H1 (cell line): Measurements from ENCODE around the gene CCDC14. TPM values are rescaled to one million over a fixed set of nuclear protein-coding genes. Genes with fewer than 3 reads are reported as not detected.

Source experiments
- CTCF ChIA-PET: fragments of 300-600 bp; sonication (Branson Sonifier 250); formaldehyde crosslinking; loops from one replicate; lab custom pipeline; 2021; ENCODE audit not compliant: partially characterized antibody; lab: Charles Lee
- POLR2A ChIA-PET: fragments of 300-600 bp; sonication (Branson Sonifier 250); formaldehyde crosslinking; loops from one replicate; lab custom pipeline; 2021; ENCODE audit warnings: inconsistent platforms; ENCODE audit not compliant: partially characterized antibody; lab: Charles Lee
- DNase-seq, 2 experiments: peaks; one replicate each; pipeline versions ENCODE4 v3.0.0 to v3.0.0-alpha.2; 2010 to 2022; ENCODE audit warnings: low spot score in 2 of 2, low read depth in 1 of 2, mixed read lengths in 1 of 2
- FAIRE-seq: peaks from 2 replicates; lab custom pipeline; 2011; peaks lifted over from hg19 to GRCh38; lab: Jason Lieb, UNC
- H2AFZ ChIP-seq: 2 replicates; pipeline ENCODE4 v1.8.1; 2012; ENCODE audit warnings: low read length, inconsistent platforms
- H2AK5ac ChIP-seq: 2 replicates; pipeline ENCODE4 v1.6.1; 2013; ENCODE audit warnings: low read depth, low read length
- H2BK120ac ChIP-seq: replicated peaks from 2 replicates; pipeline ENCODE3; 2013; ENCODE audit warnings: low read depth, low read length, inconsistent platforms
- H2BK12ac ChIP-seq: 2 replicates; pipeline ENCODE4 v1.6.1; 2013; ENCODE audit warnings: low read depth, low read length
- H2BK15ac ChIP-seq: 2 replicates; pipeline ENCODE4 v1.6.1; 2013; ENCODE audit warnings: low read length
- H2BK20ac ChIP-seq: 2 replicates; pipeline ENCODE4 v1.6.1; 2013; ENCODE audit warnings: low read length
- H2BK5ac ChIP-seq: 2 replicates; pipeline ENCODE4 v1.6.1; 2013; ENCODE audit warnings: low read depth, low read length
- H3K14ac ChIP-seq: 2 replicates; pipeline ENCODE4 v1.6.1; 2013; ENCODE audit warnings: inconsistent platforms; ENCODE audit not compliant: insufficient read length
- H3K18ac ChIP-seq: 2 replicates; pipeline ENCODE4 v1.6.1; 2013; ENCODE audit warnings: low read length; ENCODE audit errors: extremely low read depth
- H3K23ac ChIP-seq: 2 replicates; pipeline ENCODE4 v1.6.1; 2013; ENCODE audit warnings: inconsistent platforms; ENCODE audit not compliant: insufficient read length
- H3K23me2 ChIP-seq: 2 replicates; pipeline ENCODE4 v1.6.1; 2013; ENCODE audit warnings: low read depth, low read length
- H3K27ac ChIP-seq: 2 replicates; pipeline ENCODE4 v1.6.1; 2011; ENCODE audit warnings: low read depth, low read length, inconsistent platforms
- H3K27me3 ChIP-seq, 4 experiments: replicated peaks in 1 of 4; 1 replicate in 1 of 4; 2 replicates in 3 of 4; pipeline versions ENCODE4 v1.6.1 to v1.8.1; 2011 to 2013; ENCODE audit warnings: low read length in 3 of 4, mild to moderate bottlenecking in 3 of 4, inconsistent platforms in 2 of 4, mixed read lengths in 2 of 4, moderate library complexity in 1 of 4; ENCODE audit not compliant: control insufficient read depth in 3 of 4, insufficient read depth in 3 of 4; ENCODE audit errors: extremely low read depth in 1 of 4
- H3K36me3 ChIP-seq, 4 experiments: 2 replicates each; pipeline versions ENCODE4 v1.6.1 to v1.8.1; 2011 to 2013; ENCODE audit warnings: mild to moderate bottlenecking in 4 of 4, low read length in 3 of 4, moderate library complexity in 2 of 4, control low read depth in 1 of 4, inconsistent platforms in 1 of 4; ENCODE audit not compliant: insufficient read depth in 4 of 4, control insufficient read depth in 2 of 4
- H3K4ac ChIP-seq: replicated peaks from 2 replicates; pipeline ENCODE3; 2013; ENCODE audit warnings: low read length, low read depth, mixed read lengths, inconsistent platforms; ENCODE audit not compliant: insufficient read length
- H3K4me1 ChIP-seq, 4 experiments: replicated peaks in 1 of 4; 1 replicate in 1 of 4; 2 replicates in 3 of 4; pipeline versions ENCODE4 v1.6.1 to v1.8.1; 2011 to 2013; ENCODE audit warnings: low read length in 3 of 4, inconsistent platforms in 2 of 4, mixed read lengths in 1 of 4; ENCODE audit not compliant: insufficient read depth in 4 of 4, control insufficient read depth in 3 of 4
- H3K4me2 ChIP-seq, 2 experiments: 2 replicates each; pipeline versions ENCODE4 v1.6.1 to v1.8.1; 2011 to 2013; ENCODE audit warnings: low read depth in 2 of 2, low read length in 2 of 2, control low read depth in 1 of 2, inconsistent platforms in 1 of 2, mild to moderate bottlenecking in 1 of 2; ENCODE audit not compliant: insufficient read depth in 1 of 2
- H3K4me3 ChIP-seq, 4 experiments: fragments of 200-600, 300-600 bp in 1 of 4; sonication (generic), shearing (Covaris generic), sonication (Bioruptor Twin) in 1 of 4; 2 replicates each; pipeline versions ENCODE4 v1.5.1 to v1.8.1; 2011 to 2016; ENCODE audit warnings: low read length in 4 of 4, low read depth in 3 of 4, control low read depth in 2 of 4, inconsistent platforms in 2 of 4, mild to moderate bottlenecking in 2 of 4, mixed read lengths in 1 of 4, moderate library complexity in 1 of 4; ENCODE audit not compliant: insufficient read depth in 2 of 4; ENCODE audit errors: extremely low read depth in 1 of 4
- H3K56ac ChIP-seq: replicated peaks from 2 replicates; pipeline ENCODE3; 2013; ENCODE audit warnings: low read depth, mild to moderate bottlenecking, mixed read lengths, low read length, inconsistent platforms; ENCODE audit not compliant: insufficient read length
- H3K79me1 ChIP-seq: 2 replicates; pipeline ENCODE4 v1.6.1; 2013; ENCODE audit warnings: low read depth, low read length, control low read depth
- H3K79me2 ChIP-seq, 2 experiments: 2 replicates each; pipeline versions ENCODE4 v1.6.1 to v1.8.1; 2012 to 2013; ENCODE audit warnings: low read length in 2 of 2, mild to moderate bottlenecking in 2 of 2, inconsistent platforms in 1 of 2; ENCODE audit not compliant: insufficient read depth in 2 of 2, control insufficient read depth in 1 of 2
- H3K9ac ChIP-seq, 4 experiments: replicated peaks in 1 of 4; 1 replicate in 1 of 4; 2 replicates in 3 of 4; pipeline versions ENCODE4 v1.6.1 to v1.8.1; 2011 to 2013; ENCODE audit warnings: low read depth in 3 of 4, low read length in 3 of 4, control low read depth in 2 of 4, mild to moderate bottlenecking in 2 of 4, moderate library complexity in 2 of 4, inconsistent platforms in 1 of 4; ENCODE audit errors: extremely low read depth in 1 of 4
- H3K9me3 ChIP-seq, 2 experiments: 2 replicates each; pipeline versions ENCODE4 v1.6.1 to v1.8.1; 2012 to 2013; ENCODE audit warnings: mild to moderate bottlenecking in 2 of 2, moderate library complexity in 2 of 2, control low read depth in 1 of 2, inconsistent platforms in 1 of 2, low read depth in 1 of 2, low read length in 1 of 2, mixed read lengths in 1 of 2; ENCODE audit not compliant: insufficient read depth in 2 of 2
- H4K20me1 ChIP-seq, 2 experiments: replicated peaks in 1 of 2; 2 replicates each; pipeline versions ENCODE3 to v1.8.1; 2011 to 2013; ENCODE audit warnings: inconsistent platforms in 2 of 2, low read length in 2 of 2, mild to moderate bottlenecking in 1 of 2; ENCODE audit not compliant: insufficient read depth in 2 of 2, control insufficient read depth in 1 of 2
- H4K5ac ChIP-seq: 2 replicates; pipeline ENCODE4 v1.6.1; 2013; ENCODE audit warnings: low read length, low read depth, mixed read lengths, inconsistent platforms; ENCODE audit not compliant: insufficient read length
- H4K8ac ChIP-seq: 2 replicates; pipeline ENCODE4 v1.8.0; 2013; ENCODE audit warnings: mild to moderate bottlenecking, moderate library complexity, low read length, inconsistent platforms; ENCODE audit not compliant: insufficient read depth; ENCODE audit errors: extremely low read depth
- H4K91ac ChIP-seq: replicated peaks from 2 replicates; pipeline ENCODE3; 2013; ENCODE audit warnings: low read length, mixed read lengths, inconsistent platforms; ENCODE audit not compliant: insufficient read length
- ATF2 ChIP-seq: IDR thresholded peaks from 2 replicates; pipeline ENCODE4 v1.6.1; 2012; ENCODE audit warnings: low read length, inconsistent platforms
- BRCA1 ChIP-seq: IDR thresholded peaks from 2 replicates; pipeline ENCODE4 v1.6.1; 2012; ENCODE audit warnings: low read depth, low read length, improper control_type of control experiment
- HDAC6 ChIP-seq: IDR thresholded peaks from one replicate; pipeline ENCODE4 v1.7.1; 2012; ENCODE audit warnings: low read depth, mild to moderate bottlenecking, inconsistent platforms, low read length, moderate library complexity
- KDM1A ChIP-seq: fragments of 200-600, 300-600 bp; sonication (generic); IDR thresholded peaks from 2 replicates; pipeline ENCODE4 v1.7.1; 2016; ENCODE audit warnings: mild to moderate bottlenecking, low read length, borderline replicate concordance
- KDM4A ChIP-seq: IDR thresholded peaks from one replicate; pipeline ENCODE4 v1.7.1; 2012; ENCODE audit warnings: low read depth, mild to moderate bottlenecking, moderate library complexity, low read length, inconsistent platforms; ENCODE audit not compliant: severe bottlenecking
- NANOG ChIP-seq: IDR thresholded peaks from 2 replicates; pipeline ENCODE4 v1.6.1; 2011; ENCODE audit warnings: low read length, low read depth, mild to moderate bottlenecking, inconsistent platforms; ENCODE audit not compliant: insufficient read depth, poor library complexity, severe bottlenecking
- RAD21 ChIP-seq, 2 experiments: IDR thresholded peaks in 1 of 2; conservative IDR thresholded peaks in 1 of 2; 2 replicates each; pipeline ENCODE4 v1.6.1; 2011; ENCODE audit warnings: low read depth in 2 of 2, low read length in 2 of 2, improper control_type of control experiment in 1 of 2, inconsistent platforms in 1 of 2, mild to moderate bottlenecking in 1 of 2, moderate library complexity in 1 of 2
- RXRA ChIP-seq: IDR thresholded peaks from 2 replicates; pipeline ENCODE4 v1.6.1; 2011; ENCODE audit warnings: low read depth, mild to moderate bottlenecking, low read length, moderate library complexity; ENCODE audit not compliant: insufficient read depth
- SIRT6 ChIP-seq: IDR thresholded peaks from one replicate; pipeline ENCODE4 v1.7.1; 2012; ENCODE audit warnings: low read length, inconsistent platforms
- SP2 ChIP-seq: IDR thresholded peaks from 2 replicates; pipeline ENCODE4 v1.6.1; 2012; ENCODE audit warnings: mild to moderate bottlenecking, low read length, inconsistent platforms
- SRF ChIP-seq: IDR thresholded peaks from 2 replicates; pipeline ENCODE4 v1.6.1; 2011; ENCODE audit warnings: mild to moderate bottlenecking, low read depth, low read length, moderate library complexity
- TBP ChIP-seq: IDR thresholded peaks from 2 replicates; pipeline ENCODE4 v1.6.1; 2011; ENCODE audit warnings: low read depth, low read length, improper control_type of control experiment
- polyA plus RNA-seq, 7 experiments: library from polyadenylated mRNA; depleted of rRNA in 3 of 7; stranded (reverse) in 5 of 7; unstranded in 2 of 7; fragments of >200 nt in 5 of 7; fragments of 200-250 nt in 2 of 7; gene quantifications; 1 replicate in 5 of 7; 2 replicates in 1 of 7; 4 replicates in 1 of 7; pipeline versions ENCODE4 v1.2.1 to v1.2.3, GENCODE V29; 2011 to 2013; ENCODE audit warnings: missing spikeins in 2 of 7, mixed read lengths in 2 of 7
- total RNA-seq: library from RNA; stranded (reverse); fragmentation: NEBNext Ultra II Directional; extraction: Animal tissue kit (Norgen Biotek cat#: 25700); gene quantifications from 2 replicates; pipeline ENCODE4 v1.2.1, GENCODE V29; 2021

Gene CCDC14
- total and polyA plus RNA-seq, 2 of the 8 experiments (the other 6 are each of a cell fraction or from before 2014, with no cell fraction given), result 53.6 to 95.7 TPM

GRCh38 chr3:123920868-123921267 lies 40.2 kb downstream of the CCDC14 start:
- ChIA-PET POLR2A (no interaction called here), CTCF (interaction anchor here (1.3 to 1.4 kb wide), 3 partner anchors 9 to 269 kb away, joined by 3 to 5 read pairs (median 3); no protein-coding TSS in a partner anchor)
- no peak overlapping the region for H3K23ac ChIP-seq
- H3K79me2 ChIP-seq, result no peaks in the 10 kb centered on the region
- H2AK5ac ChIP-seq, result no peak overlapping the region
- TF ChIP-seq ATF2 (no peak), HDAC6 (no peak), KDM4A (no peak), BRCA1 (no peak), RAD21 (IDR thresholded peaks at IDR 0.05 in 1 of 2, conservative IDR thresholded peaks at IDR 0.05 in 1 of 2; ENCODE audit: low read depth in 2 of 2, low read length in 2 of 2) (no peak), RXRA (no peak), KDM1A (no peak), SIRT6 (no peak), SP2 (no peak), NANOG (no peak), SRF (no peak), TBP (no peak)
- no peak overlapping the region for H4K5ac ChIP-seq
- H2AFZ ChIP-seq, result no peak overlapping the region
- no peak overlapping the region for H3K4me2 ChIP-seq
- H2BK5ac ChIP-seq, result no peak overlapping the region
- peaks cover 0 to 17% (median 3%) of the 10 kb centered on the region in 4 experiments; a peak in 4 of 8 replicates for H3K36me3 ChIP-seq
- no peak overlapping the region for H3K4ac ChIP-seq
- FAIRE-seq, result no peak
- H2BK12ac ChIP-seq, result no peak overlapping the region
- 0 out of 2 replicates have a peak, but pooled peaks cover 2% of the 10 kb centered on the region for H3K79me1 ChIP-seq
- H3K18ac ChIP-seq, result no peak overlapping the region
- no peaks in the 10 kb centered on the region for H3K27me3 ChIP-seq
- no peaks in the 10 kb centered on the region for H3K4me1 ChIP-seq
- H3K9me3 ChIP-seq, result no peaks in the 10 kb centered on the region
- H3K56ac ChIP-seq, result no peak overlapping the region
- no peak overlapping the region for H2BK15ac ChIP-seq
- no peak overlapping the region for H3K14ac ChIP-seq
- no peak overlapping the region for H4K91ac ChIP-seq
- no peak overlapping the region for H2BK20ac ChIP-seq
- H4K8ac ChIP-seq, result no peak overlapping the region
- no peak overlapping the region for H3K4me3 ChIP-seq
- no peak overlapping the region for H3K9ac ChIP-seq
- no peaks in the 10 kb centered on the region for H3K23me2 ChIP-seq
- no peak for DNase-seq
- H4K20me1 ChIP-seq, result peaks cover 0 to 3% of the 10 kb centered on the region in 2 experiments
- no peak overlapping the region for H3K27ac ChIP-seq
- H2BK120ac ChIP-seq, result no peak overlapping the region
